H7 (cell line): ENCODE measurements around the gene AURKB. TPM values are rescaled to one million over a fixed set of nuclear protein-coding genes. Genes with fewer than 3 reads are reported as not detected.

Experiments
- total RNA-seq: library from RNA; depleted of rRNA; stranded (reverse); fragments of >200 nt; shearing (Covaris generic); gene quantifications from 2 replicates; pipeline ENCODE4 v1.2.3, GENCODE V29; 2014; rRNA removed

The AURKB gene
- total RNA-seq, 1 experiment from 2014 or later, result 209 TPM

Other genes starting within 250 kb of the AURKB start
- gene GUCY2D, start 208.0 kb downstream of the AURKB start, total RNA-seq, result not detected in 2 replicates
- not detected in 2 replicates for gene ALOX15B, start 171.5 kb downstream of the AURKB start, total RNA-seq
- gene ALOX12B, start 122.9 kb downstream of the AURKB start, total RNA-seq, result not detected in 2 replicates
- not detected in 2 replicates for gene ALOXE3, start 92.1 kb downstream of the AURKB start, total RNA-seq
- 1.3 and 2.1 TPM in 2 replicates for gene HES7, start 86.5 kb downstream of the AURKB start, total RNA-seq
- 19.2 and 32.4 TPM in 2 replicates for gene PER1, start 58.2 kb downstream of the AURKB start, total RNA-seq
- 7.3 and 10.5 TPM in 2 replicates for gene VAMP2, start 47.6 kb downstream of the AURKB start, total RNA-seq
- gene TMEM107, start 34.2 kb downstream of the AURKB start, total RNA-seq, result 27.7 and 40.7 TPM in 2 replicates
- 9.9 and 10.7 TPM in 2 replicates for gene BORCS6, start 20.4 kb downstream of the AURKB start, total RNA-seq
- 14.1 and 14.3 TPM in 2 replicates for gene CTC1, start 37.5 kb upstream of the AURKB start, total RNA-seq
- 101 and 122 TPM in 2 replicates for gene PFAS, start 38.7 kb upstream of the AURKB start, total RNA-seq
- 12.7 TPM in 2 replicates for gene RANGRF, start 78.1 kb upstream of the AURKB start, total RNA-seq
- gene SLC25A35, start 84.8 kb upstream of the AURKB start, total RNA-seq, result 2.3 and 5.6 TPM in 2 replicates
- gene ARHGEF15, start 99.7 kb upstream of the AURKB start, total RNA-seq, result 1.00 and 1.6 TPM in 2 replicates
- gene ODF4, start 129.3 kb upstream of the AURKB start, total RNA-seq, result not detected in 2 replicates
- gene RPL26, start 172.6 kb upstream of the AURKB start, total RNA-seq, result 1,833 and 2,305 TPM in 2 replicates
- not detected in 2 replicates for gene RNF222, start 187.3 kb upstream of the AURKB start, total RNA-seq
- gene NDEL1, start 225.3 kb upstream of the AURKB start, total RNA-seq, result 18.6 and 32.8 TPM in 2 replicates